NCI-H2029 treated with DMSO at 0.1 percent for 48 hours (cell line): ENCODE data around the gene FKRP.

Source experiments
- DNase-seq: peaks from one replicate; lab custom pipeline; 2025; lab: John Stamatoyannopoulos, UW

The FKRP gene

GRCh38 chr19:46732172-46732938 lies 13.5 kb upstream of the FKRP start:
- DNase-seq = no peak

DNA sequence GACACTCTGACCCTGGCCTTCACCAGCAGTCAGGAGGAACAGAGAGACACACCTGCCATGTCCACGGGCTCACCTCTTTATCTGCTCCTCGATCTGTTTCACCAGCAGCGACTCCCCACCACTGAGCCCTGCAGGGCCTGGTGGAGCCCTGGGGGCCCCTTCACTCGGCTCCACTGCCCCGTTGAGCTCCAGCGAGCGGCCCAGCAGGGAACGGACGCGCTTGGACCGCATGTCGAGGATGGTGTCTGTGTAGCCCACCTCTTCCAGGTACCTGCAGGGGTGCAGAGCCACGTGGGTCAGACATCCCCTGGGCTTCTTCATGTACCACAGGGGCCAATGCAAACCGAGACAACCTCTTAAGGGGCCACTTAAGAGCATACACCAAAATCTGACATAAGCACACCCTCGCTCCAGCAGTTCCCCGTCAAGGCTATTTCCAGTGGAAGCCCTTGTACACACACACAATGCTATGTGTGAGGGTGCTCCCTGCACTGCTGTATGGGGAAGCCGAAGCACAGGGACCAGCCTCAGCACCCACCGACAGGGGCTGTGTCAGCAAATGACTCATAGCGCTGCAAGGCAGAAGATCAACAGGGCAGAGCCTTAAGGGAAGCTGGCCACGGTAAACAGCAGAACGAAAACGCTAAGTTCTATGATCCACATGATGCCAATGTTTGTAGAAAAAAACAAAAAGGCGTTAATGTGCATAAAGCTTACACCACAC lies 12.7 kb upstream of the FKRP start:
- no peak for DNase-seq

GRCh38 chr19:46733690-46734292 lies 12.1 kb upstream of the FKRP start:
- DNase-seq = no peak

DNA sequence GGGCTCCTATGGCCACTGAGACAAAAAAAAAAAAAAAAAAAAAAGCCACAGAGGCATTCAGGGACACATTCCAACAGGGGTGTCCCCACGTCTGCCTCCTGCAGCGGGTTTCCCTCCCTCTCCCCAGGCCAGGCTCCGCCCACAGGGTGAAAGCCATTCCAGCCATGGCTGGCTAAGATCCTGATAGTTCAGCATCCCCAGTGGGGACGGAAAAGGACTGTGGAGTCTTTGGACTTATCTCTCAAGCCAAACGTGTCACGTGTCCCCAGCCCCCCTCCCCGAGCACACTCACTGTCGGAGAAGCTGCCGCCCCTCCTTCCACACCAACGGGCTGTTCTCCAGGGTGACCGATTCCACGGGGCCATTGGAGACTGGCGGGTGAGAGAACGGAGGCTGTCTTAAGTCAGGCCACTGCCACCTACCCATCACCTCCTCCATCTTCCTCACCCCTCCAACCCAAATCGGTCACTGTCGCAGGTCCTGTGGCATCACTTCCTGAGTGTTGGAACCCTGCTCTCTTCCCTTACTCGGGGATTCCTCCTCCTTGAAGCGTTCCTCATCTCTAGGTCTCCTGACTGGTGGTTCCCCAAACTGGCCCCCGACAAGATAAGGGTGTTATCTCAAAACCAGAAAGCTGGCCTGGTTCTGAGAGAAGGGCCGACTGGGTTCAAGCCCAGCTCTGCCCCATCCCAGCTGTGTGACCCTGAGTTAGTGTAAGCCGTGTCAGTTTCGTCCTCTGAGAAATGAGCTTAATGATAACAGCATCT lies 9.1 kb upstream of the FKRP start:
- DNase-seq = no peak

DNA sequence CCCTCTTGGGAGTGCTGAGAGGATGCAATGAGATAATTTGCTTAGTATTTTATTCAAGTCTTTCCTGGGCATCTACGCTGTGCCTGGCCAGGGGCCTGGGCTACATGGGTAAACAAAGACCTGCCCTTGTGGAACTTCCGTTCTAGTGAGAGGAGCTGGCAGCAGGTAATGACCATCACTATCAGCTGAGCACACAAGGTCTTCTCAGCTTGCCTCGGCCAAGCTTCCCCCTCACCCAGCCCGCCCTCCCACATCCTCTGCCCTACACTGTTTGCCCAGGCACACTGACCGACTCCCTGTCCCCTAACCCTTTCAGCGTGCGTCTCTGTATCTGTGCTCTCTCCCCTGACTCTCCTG lies 8.6 kb upstream of the FKRP start:
- peak; percentile 15 for DNase-seq

DNA sequence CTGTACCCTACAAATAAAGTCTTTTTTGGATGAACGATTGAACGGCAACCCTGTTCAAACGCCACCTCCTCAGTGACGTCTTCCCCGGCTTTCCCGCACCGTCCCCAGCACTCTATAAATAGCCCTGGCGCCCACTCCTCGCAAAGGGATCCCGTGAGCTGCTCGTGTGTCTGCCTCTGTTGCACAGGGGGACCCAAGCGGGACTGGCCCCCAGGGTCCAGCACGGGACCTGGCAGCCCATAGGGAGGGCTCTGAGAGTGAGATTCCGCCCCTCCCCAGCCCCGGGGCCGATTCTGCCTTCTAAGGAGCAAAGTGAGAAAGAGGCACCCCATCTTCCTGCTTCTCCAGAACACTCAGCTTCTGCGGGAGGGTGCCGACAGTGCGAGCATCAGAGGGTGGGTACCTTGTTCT lies 8.1 kb upstream of the FKRP start:
- no peak for DNase-seq

DNA sequence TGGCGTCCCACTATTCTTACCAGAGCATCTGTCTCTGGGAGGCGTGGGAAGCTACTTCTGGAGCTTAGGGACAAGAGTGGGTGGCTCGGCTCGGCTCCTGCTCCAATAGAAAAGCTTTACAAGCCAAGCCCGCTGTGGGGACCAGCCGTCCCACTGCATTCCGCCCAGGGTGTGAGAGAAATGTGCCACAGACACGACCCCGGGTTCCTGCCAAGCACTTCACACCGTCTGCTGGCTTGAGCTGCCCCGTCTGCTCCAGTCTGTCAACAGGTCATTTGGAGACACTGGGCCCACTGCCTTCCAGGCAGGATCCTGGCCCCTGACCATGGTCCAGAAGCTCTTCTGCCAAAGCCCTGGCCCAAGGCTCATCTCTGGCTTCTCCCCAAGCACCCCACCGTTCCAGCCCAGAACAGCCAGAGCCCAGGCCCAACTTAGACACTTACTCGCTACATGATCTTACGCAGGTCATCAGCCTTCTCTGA lies 6.5 kb upstream of the FKRP start:
- no peak for DNase-seq

- DNase-seq = no peak
Measured at GRCh38 chr19:46741447-46741846, 4.4 kb upstream of the FKRP start.

- no peak for DNase-seq
Measured at GRCh38 chr19:46742926-46743480, 2.9 kb upstream of the FKRP start.

DNA sequence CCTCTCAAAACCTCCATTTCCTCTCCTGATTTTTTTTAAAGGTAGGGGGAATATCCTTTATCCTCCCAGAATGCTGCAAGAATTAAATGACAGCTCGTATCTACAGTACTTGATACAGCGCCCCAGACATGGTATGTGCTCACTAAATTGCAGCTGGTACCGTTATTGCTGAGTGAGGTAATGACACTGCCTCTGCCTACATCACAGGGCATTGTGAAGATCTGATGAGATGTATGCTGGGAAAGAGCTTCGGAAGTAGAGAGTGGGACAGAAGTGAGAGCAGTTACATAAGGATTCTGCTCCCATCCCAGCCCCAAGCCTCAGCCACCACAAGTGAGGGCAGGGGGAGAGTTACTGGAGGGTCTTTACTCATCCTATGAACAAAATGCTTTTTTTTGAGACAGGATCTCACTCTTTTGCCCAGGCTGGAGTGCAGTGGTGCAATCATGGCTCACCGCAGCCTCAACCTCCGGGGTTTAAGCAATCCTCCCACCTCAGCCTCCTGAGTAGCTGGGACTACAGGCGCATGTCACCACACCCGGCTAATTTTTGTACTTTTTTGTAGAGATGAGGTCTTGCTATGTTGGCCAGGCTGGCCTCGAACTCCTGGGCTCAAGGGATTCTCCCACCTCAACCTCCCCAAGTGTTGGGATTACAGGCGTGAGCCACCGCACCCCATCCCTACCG lies 1.7 kb upstream of the FKRP start:
- DNase-seq = no peak

- DNase-seq = no peak
Measured at GRCh38 chr19:46745030-46745429, 827 bp upstream of the FKRP start.

DNA sequence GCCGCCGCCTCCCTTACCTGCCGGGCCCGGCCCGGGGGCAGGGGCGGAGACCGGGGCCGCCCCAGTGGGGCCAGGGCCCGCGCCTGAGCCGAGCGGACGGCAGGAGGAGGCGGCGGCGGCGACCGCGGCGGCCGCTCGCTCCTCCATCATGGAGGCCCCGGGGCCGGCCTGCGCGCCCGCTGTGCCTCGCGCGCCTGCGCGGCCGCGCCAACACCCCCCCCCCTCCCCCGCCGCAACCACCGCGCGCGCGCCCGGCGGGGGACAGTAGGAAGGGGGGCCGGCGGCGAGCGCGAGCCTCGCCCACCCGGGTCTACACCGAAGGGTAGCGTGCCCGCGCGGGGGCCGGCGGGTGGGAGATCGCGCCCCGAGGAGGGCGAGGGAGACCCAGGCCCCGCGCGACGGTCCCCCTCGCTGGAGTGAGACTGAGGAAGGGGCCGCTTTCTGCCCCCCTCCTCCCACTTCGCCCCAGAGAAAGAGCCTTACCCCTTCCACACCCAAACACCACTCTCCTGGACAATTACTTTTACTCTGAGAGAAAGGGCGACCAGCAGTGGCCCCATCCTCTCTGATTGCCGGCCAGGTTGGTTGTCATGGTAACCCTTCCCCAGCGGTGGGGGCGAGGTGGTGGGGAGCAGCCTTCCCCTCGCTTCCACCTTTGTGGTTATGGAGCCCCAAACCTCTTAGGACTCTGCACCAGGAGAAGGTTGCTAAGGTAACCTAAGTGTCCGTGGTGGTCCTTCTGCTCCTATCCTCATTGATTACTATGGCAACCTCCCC lies 612 bp downstream of the FKRP start, which contains the start of gene STRN4:
STRN4 (minus strand) TSS at position 170 of the 777 bp plus-strand sequence; CDS start at position 150, 20 bp downstream.
- no peak for DNase-seq

- DNase-seq = peak; percentile 23
Measured at GRCh38 chr19:46748325-46749109, 2.7 kb downstream of the FKRP start.

DNA sequence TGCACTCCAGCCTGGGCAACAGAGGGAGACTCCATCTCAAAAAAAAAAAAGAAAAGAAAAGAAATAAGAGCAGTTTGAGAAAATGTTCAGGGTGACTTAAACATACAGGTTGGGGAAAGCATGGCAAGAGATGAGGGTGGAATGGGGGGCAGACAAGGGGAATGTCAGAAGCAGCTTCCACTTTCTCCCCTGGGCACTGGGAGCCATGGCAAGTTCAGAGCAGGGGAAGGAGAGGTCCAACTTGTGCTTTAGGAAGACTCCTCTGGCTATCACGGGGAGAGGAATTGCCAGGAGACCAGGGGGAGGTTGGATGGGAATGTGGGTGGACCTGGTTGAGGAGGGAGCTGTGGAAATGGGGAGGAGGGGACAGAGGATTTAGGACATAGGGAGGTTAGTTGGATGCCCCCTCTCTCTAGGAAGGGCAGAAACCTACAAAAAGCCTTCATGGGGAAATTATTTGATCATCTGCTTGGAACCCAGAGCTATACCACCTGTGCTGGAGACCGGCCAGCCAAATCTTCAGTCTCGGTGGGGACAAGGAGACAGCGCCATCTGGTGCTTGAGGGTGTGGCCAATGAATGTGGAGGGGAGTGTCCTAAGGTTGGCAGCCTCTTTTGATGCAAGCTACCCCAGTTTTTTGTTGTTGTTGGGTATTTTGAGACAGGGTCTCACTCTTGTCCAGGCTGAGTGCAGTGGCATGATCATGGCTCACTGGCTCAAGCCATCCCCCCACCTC lies 7.7 kb downstream of the FKRP start:
- peak; percentile 43 for DNase-seq

DNA sequence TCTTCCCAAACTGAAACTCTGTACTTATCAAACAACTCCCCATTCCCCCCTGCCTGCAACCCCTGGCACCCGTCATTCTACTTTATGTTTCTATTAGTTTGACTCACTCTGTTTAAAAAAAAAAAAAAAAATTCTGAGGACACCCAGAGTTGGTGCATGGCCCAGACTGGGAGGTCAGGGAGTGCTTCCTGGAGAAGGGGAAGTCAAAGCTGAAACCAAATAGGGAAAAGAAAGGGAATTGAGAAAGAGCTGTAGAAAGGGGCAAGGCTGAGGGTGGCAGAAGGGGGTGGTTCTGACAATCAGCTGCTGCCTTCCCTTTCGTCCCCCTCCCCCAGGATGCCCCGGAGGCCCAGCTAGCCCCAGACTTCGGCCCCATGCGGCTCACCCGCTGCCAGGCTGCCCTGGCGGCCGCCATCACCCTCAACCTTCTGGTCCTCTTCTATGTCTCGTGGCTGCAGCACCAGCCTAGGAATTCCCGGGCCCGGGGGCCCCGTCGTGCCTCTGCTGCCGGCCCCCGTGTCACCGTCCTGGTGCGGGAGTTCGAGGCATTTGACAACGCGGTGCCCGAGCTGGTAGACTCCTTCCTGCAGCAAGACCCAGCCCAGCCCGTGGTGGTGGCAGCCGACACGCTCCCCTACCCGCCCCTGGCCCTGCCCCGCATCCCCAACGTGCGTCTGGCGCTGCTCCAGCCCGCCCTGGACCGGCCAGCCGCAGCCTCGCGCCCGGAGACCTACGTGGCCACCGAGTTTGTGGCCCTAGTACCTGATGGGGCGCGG lies 9.4 kb downstream of the FKRP start:
- DNase-seq = no peak

DNA sequence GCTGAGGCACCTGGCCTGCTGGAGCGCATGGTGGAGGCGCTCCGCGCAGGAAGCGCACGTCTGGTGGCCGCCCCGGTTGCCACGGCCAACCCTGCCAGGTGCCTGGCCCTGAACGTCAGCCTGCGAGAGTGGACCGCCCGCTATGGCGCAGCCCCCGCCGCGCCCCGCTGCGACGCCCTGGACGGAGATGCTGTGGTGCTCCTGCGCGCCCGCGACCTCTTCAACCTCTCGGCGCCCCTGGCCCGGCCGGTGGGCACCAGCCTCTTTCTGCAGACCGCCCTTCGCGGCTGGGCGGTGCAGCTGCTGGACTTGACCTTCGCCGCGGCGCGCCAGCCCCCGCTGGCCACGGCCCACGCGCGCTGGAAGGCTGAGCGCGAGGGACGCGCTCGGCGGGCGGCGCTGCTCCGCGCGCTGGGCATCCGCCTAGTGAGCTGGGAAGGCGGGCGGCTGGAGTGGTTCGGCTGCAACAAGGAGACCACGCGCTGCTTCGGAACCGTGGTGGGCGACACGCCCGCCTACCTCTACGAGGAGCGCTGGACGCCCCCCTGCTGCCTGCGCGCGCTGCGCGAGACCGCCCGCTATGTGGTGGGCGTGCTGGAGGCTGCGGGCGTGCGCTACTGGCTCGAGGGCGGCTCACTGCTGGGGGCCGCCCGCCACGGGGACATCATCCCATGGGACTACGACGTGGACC lies 10.1 kb downstream of the FKRP start:
- no peak for DNase-seq

GRCh38 chr19:46756544-46756888 lies 10.7 kb downstream of the FKRP start:
- no peak for DNase-seq

GRCh38 chr19:46759206-46759605 lies 13.3 kb downstream of the FKRP start:
- no peak for DNase-seq
